ENCODE results near the gene ING2.

GRCh38 chr4:183483997-183484396, 20.9 kb upstream of the ING2 start:
- TF ChIP-seq CTCF (optimal IDR thresholded peaks at IDR 0.05 in 1 of 3, IDR thresholded peaks at IDR 0.05 in 1 of 3, conservative IDR thresholded peaks at IDR 0.05 in 1 of 3; ENCODE audit: extremely low read depth in 1 of 3, insufficient read depth in 2 of 3, low read length in 3 of 3), result no peak
- TF ChIP-seq EZH2 (IDR thresholded peaks at IDR 0.05; ENCODE audit: low read length), result no peak

Data from keratinocyte (primary cell).